ENCODE results near the gene ANKS4B.
"Not testable (repeated sequence)": the region's sequence is repeated elsewhere in the genome, so short reads cannot be mapped to it uniquely, and the experiment has no call there.

The ANKS4B gene

GRCh38 chr16:21263640-21264570 is 30.4 kb downstream of the ANKS4B start:
- DNase-seq (ENCODE audit: low spot score), result no peak

- DNase-seq (ENCODE audit: low spot score), result no peak
Measured at GRCh38 chr16:21264571-21265036, 31.1 kb downstream of the ANKS4B start.

GRCh38 chr16:21265104-21265837 is 31.8 kb downstream of the ANKS4B start:
- DNase-seq (ENCODE audit: low spot score), result no peak

GRCh38 chr16:21267298-21267697 is 33.8 kb downstream of the ANKS4B start:
- no peak for DNase-seq (ENCODE audit: low spot score)

- DNase-seq (ENCODE audit: low spot score), result no peak
Measured at GRCh38 chr16:21268236-21268635, 34.7 kb downstream of the ANKS4B start.

GRCh38 chr16:21272253-21272652 is 38.8 kb downstream of the ANKS4B start:
- DNase-seq (ENCODE audit: low spot score), result no peak

- not testable (repeated sequence) for DNase-seq (ENCODE audit: low spot score)
Measured at GRCh38 chr16:21272763-21273162, 39.3 kb downstream of the ANKS4B start.

- DNase-seq (ENCODE audit: low spot score), result no peak
Measured at GRCh38 chr16:21274172-21274726, 40.8 kb downstream of the ANKS4B start.

GRCh38 chr16:21275529-21275928 is 42.0 kb downstream of the ANKS4B start:
- DNase-seq (ENCODE audit: low spot score), result no peak

- no peak for DNase-seq (ENCODE audit: low spot score)
Measured at GRCh38 chr16:21276090-21276489, 42.6 kb downstream of the ANKS4B start.

GRCh38 chr16:21277045-21277926 is 43.8 kb downstream of the ANKS4B start:
- DNase-seq (ENCODE audit: low spot score), result no peak

GRCh38 chr16:21277927-21278706 is 44.6 kb downstream of the ANKS4B start, which contains the start of gene CRYM:
Gene CRYM (minus strand): TSS chr16:21278290. CDS start chr16:21278251, 39 bp downstream.
- DNase-seq (ENCODE audit: low spot score), result no peak

- no peak for DNase-seq (ENCODE audit: low spot score)
Measured at GRCh38 chr16:21279501-21279900, 46.0 kb downstream of the ANKS4B start.

- no peak for DNase-seq (ENCODE audit: low spot score)
Measured at GRCh38 chr16:21281698-21282389, 48.3 kb downstream of the ANKS4B start.

- DNase-seq (ENCODE audit: low spot score), result peak; percentile 59
Measured at GRCh38 chr16:21283521-21284289, 50.2 kb downstream of the ANKS4B start.

- DNase-seq (ENCODE audit: low spot score), result no peak
Measured at GRCh38 chr16:21284414-21284813, 50.9 kb downstream of the ANKS4B start.

GRCh38 chr16:21285314-21285713 is 51.8 kb downstream of the ANKS4B start:
- no peak for DNase-seq (ENCODE audit: low spot score)

GRCh38 chr16:21289789-21290188 is 56.3 kb downstream of the ANKS4B start:
- not testable (repeated sequence) for DNase-seq (ENCODE audit: low spot score)

Data from RKO (cell line).